Karpas-422 (cell line): ENCODE measurements around the gene LPAR1. TPM values are rescaled to one million over a fixed set of nuclear protein-coding genes. Genes with fewer than 3 reads are reported as not detected.
"Not testable (repeated sequence)": the region's sequence is repeated elsewhere in the genome, so short reads cannot be mapped to it uniquely, and the experiment has no call there.

Experiments
- DNase-seq: peaks from one replicate; pipeline ENCODE4 v3.0.0-alpha.2; 2015
- H2AFZ ChIP-seq: fragments of 200-600 bp; sonication (generic); 2 replicates; pipeline ENCODE4 v1.6.1; 2014; ENCODE audit warnings: antibody characterized with exemption, low read length, mixed read lengths
- H3K27ac ChIP-seq: fragments of 200-600 bp; sonication (generic); 2 replicates; pipeline ENCODE4 v1.5.1; 2014; ENCODE audit warnings: mild to moderate bottlenecking, low read length, moderate library complexity
- H3K27me3 ChIP-seq: fragments of 200-600 bp; sonication (generic); 2 replicates; pipeline ENCODE4 v1.6.1; 2014; ENCODE audit warnings: low read length, mixed read lengths
- H3K36me3 ChIP-seq: fragments of 200-600 bp; sonication (generic); 2 replicates; pipeline ENCODE4 v1.6.1; 2014; ENCODE audit warnings: low read length, mixed read lengths; ENCODE audit not compliant: insufficient read depth
- H3K4me1 ChIP-seq: fragments of 200-600 bp; sonication (generic); 2 replicates; pipeline ENCODE4 v1.6.1; 2014; ENCODE audit warnings: mild to moderate bottlenecking, low read length, mixed read lengths
- H3K4me2 ChIP-seq: fragments of 200-600 bp; sonication (generic); 2 replicates; pipeline ENCODE4 v1.6.1; 2014; ENCODE audit warnings: low read length, low read depth, mild to moderate bottlenecking; ENCODE audit not compliant: poor library complexity, severe bottlenecking
- H3K4me3 ChIP-seq: fragments of 200-600 bp; sonication (generic); 2 replicates; pipeline ENCODE4 v1.5.1; 2014; ENCODE audit warnings: mild to moderate bottlenecking, antibody characterized with exemption, low read length, mixed read lengths
- H3K79me2 ChIP-seq: fragments of 200-600 bp; sonication (generic); 2 replicates; pipeline ENCODE4 v1.6.1; 2014; ENCODE audit warnings: mild to moderate bottlenecking, low read length, mixed read lengths
- H3K9ac ChIP-seq: fragments of 200-600 bp; sonication (generic); 2 replicates; pipeline ENCODE4 v1.6.0; 2014; ENCODE audit warnings: low read length
- H3K9me2 ChIP-seq: fragments of 200-600 bp; sonication (generic), shearing (Covaris generic); replicated peaks from 2 replicates; pipeline ENCODE4 v1.6.0; 2014; ENCODE audit warnings: mild to moderate bottlenecking, low read length, moderate library complexity; ENCODE audit not compliant: insufficient read depth
- H3K9me3 ChIP-seq: fragments of 300-700, 200-600 bp; sonication (generic); 2 replicates; pipeline ENCODE4 v1.6.1; 2014; ENCODE audit warnings: low read length, mixed read lengths
- H4K20me1 ChIP-seq: fragments of 200-600 bp; sonication (generic); 2 replicates; pipeline ENCODE4 v1.6.1; 2014; ENCODE audit warnings: mild to moderate bottlenecking, antibody characterized with exemption, low read length, low read depth; ENCODE audit not compliant: insufficient read depth
- total RNA-seq: library from RNA; depleted of rRNA; stranded (reverse); fragments of >200 nt; shearing (Covaris generic); gene quantifications from 2 replicates; pipeline ENCODE4 v1.2.3, GENCODE V29; 2014; ENCODE audit warnings: low replicate concordance

The LPAR1 gene
- total RNA-seq, 1 experiment from 2014 or later = not detected

- Histone ChIP-seq H3K79me2 (no peaks in the 10 kb centered on the region), H4K20me1 (no peaks in the 10 kb centered on the region), H3K9me2 (no peaks in the 10 kb centered on the region), H3K4me2 (no peak overlapping the region), H3K27me3 (no peaks in the 10 kb centered on the region), H3K27ac (no peak overlapping the region), H3K9ac (no peak overlapping the region), H3K9me3 (no peaks in the 10 kb centered on the region), H3K4me3 (no peak overlapping the region), H2AFZ (no peak overlapping the region), H3K4me1 (no peaks in the 10 kb centered on the region), H3K36me3 (no peaks in the 10 kb centered on the region)
- no peak for DNase-seq
These were observed 12.5 kb upstream of the LPAR1 start for GRCh38 chr9:111050819-111051218.

GRCh38 chr9:111047287-111047686 is 9.0 kb upstream of the LPAR1 start:
- H3K9me2 ChIP-seq, H3K4me3 ChIP-seq, H3K4me2 ChIP-seq, H3K9ac ChIP-seq, H3K9me3 ChIP-seq, H4K20me1 ChIP-seq, H3K4me1 ChIP-seq, H3K79me2 ChIP-seq, H3K36me3 ChIP-seq, H3K27me3 ChIP-seq, H3K27ac ChIP-seq, H2AFZ ChIP-seq, DNase-seq: not testable (repeated sequence)

DNA sequence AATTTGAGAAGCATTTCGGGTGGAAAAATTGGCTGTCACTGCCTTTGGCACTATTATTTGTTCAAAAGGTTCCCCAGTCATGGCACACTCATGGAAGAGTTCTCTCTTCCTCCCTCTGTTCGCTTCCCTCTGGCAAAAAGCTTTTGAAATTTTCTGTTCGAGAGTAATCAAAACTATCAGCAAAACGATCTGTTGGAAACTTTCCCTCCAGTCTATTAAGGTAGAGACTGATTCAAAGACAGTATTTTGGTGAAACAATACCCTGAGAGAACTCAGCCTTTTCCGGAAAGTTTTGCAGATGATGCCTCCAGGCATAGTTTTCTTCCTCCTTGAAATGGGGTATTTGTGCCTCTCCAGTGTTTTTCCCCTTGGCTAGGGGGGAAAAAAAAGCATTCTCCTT is 3.6 kb upstream of the LPAR1 start:
- H3K27me3 ChIP-seq = no peaks in the 10 kb centered on the region
- H3K9me2 ChIP-seq = no peaks in the 10 kb centered on the region
- no peaks in the 10 kb centered on the region for H3K79me2 ChIP-seq
- no peaks in the 10 kb centered on the region for H3K36me3 ChIP-seq
- no peaks in the 10 kb centered on the region for H3K4me1 ChIP-seq
- H3K9me3 ChIP-seq = no peaks in the 10 kb centered on the region
- no peak overlapping the region for H2AFZ ChIP-seq
- H3K4me3 ChIP-seq = no peak overlapping the region
- H3K9ac ChIP-seq = no peak overlapping the region
- H3K4me2 ChIP-seq = no peak overlapping the region
- no peak overlapping the region for H3K27ac ChIP-seq
- DNase-seq = no peak
- no peaks in the 10 kb centered on the region for H4K20me1 ChIP-seq

DNA sequence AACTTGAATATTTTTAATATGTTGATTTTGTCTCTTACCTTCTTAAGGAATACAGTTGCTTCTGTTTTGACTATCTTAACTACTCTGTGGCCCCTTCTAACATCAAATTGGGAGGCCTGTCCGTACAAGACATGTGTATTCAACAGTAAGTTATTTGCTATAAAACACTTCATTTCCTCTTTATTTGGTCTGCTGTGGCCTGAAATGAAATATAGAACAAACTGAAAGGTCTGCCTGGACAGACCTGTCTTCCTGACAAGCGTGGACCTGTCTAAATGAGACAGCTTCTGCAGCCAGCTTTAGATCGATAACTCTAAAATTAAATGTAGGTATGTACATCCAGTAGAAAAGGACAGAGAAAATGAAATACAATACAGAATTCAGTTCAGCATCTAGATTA is 2.2 kb upstream of the LPAR1 start:
- Histone ChIP-seq H3K9ac (no peak overlapping the region), H2AFZ (no peak overlapping the region), H3K4me3 (no peak overlapping the region), H3K79me2 (no peaks in the 10 kb centered on the region), H3K27ac (no peak overlapping the region), H3K4me2 (no peak overlapping the region), H3K4me1 (no peaks in the 10 kb centered on the region), H3K9me2 (no peaks in the 10 kb centered on the region), H3K36me3 (no peaks in the 10 kb centered on the region), H4K20me1 (no peaks in the 10 kb centered on the region), H3K27me3 (no peaks in the 10 kb centered on the region), H3K9me3 (no peaks in the 10 kb centered on the region)
- no peak for DNase-seq

GRCh38 chr9:111039231-111039906 is 1.1 kb upstream of the LPAR1 start:
- Histone ChIP-seq H4K20me1 (no peaks in the 10 kb centered on the region), H2AFZ (no peak overlapping the region), H3K9me3 (no peaks in the 10 kb centered on the region), H3K9ac (no peak overlapping the region), H3K27me3 (no peaks in the 10 kb centered on the region), H3K4me1 (no peaks in the 10 kb centered on the region), H3K4me2 (no peak overlapping the region), H3K4me3 (no peak overlapping the region), H3K9me2 (no peaks in the 10 kb centered on the region), H3K36me3 (no peaks in the 10 kb centered on the region), H3K79me2 (no peaks in the 10 kb centered on the region), H3K27ac (no peak overlapping the region)
- no peak for DNase-seq

GRCh38 chr9:111037708-111038330 is 451 bp downstream of the LPAR1 start:
- no peak overlapping the region for H3K4me2 ChIP-seq

DNA sequence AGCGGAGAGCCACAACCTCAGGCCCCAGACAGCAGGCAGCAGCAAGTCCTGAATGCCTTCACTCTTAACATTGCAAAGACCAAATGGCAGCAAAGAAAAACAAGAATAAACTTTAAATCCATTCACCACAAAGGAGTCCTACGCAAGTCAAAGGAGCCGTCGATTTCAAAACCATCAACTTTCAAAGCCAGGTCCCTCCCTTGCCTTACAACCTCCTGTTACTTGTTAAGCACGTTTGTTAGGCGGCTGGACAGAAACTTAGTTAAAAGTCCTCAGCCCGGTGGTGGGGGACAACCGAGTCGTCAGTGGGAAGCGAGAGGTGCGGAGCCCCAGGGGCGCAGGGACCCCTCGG is 938 bp downstream of the LPAR1 start:
- Histone ChIP-seq H3K27ac (no peak overlapping the region), H3K4me2 (no peak overlapping the region), H3K4me3 (no peak overlapping the region), H3K79me2 (no peaks in the 10 kb centered on the region), H2AFZ (no peak overlapping the region), H3K9ac (no peak overlapping the region), H3K36me3 (no peaks in the 10 kb centered on the region), H4K20me1 (no peaks in the 10 kb centered on the region), H3K9me3 (no peaks in the 10 kb centered on the region), H3K27me3 (no peaks in the 10 kb centered on the region), H3K9me2 (no peaks in the 10 kb centered on the region), H3K4me1 (no peaks in the 10 kb centered on the region)
- no peak for DNase-seq

More at GRCh38 chr9:111037708-111038330, 451 bp downstream of the LPAR1 start:
- no peak for DNase-seq
- Histone ChIP-seq H3K79me2 (no peaks in the 10 kb centered on the region), H3K4me3 (no peak overlapping the region), H3K27ac (no peak overlapping the region), H3K9me3 (no peaks in the 10 kb centered on the region), H3K9me2 (no peaks in the 10 kb centered on the region), H3K36me3 (no peaks in the 10 kb centered on the region), H2AFZ (no peak overlapping the region), H4K20me1 (no peaks in the 10 kb centered on the region), H3K27me3 (no peaks in the 10 kb centered on the region), H3K9ac (no peak overlapping the region), H3K4me1 (no peaks in the 10 kb centered on the region)

GRCh38 chr9:111036946-111037345 is 1.3 kb downstream of the LPAR1 start:
- H3K4me3 ChIP-seq = no peak overlapping the region
- no peaks in the 10 kb centered on the region for H3K79me2 ChIP-seq
- no peak overlapping the region for H3K27ac ChIP-seq
- H3K4me1 ChIP-seq = no peaks in the 10 kb centered on the region
- no peak overlapping the region for H3K4me2 ChIP-seq
- no peak for DNase-seq
- no peaks in the 10 kb centered on the region for H3K36me3 ChIP-seq
- H3K27me3 ChIP-seq = no peaks in the 10 kb centered on the region
- no peak overlapping the region for H3K9ac ChIP-seq
- H3K9me2 ChIP-seq = no peaks in the 10 kb centered on the region
- H3K9me3 ChIP-seq = no peaks in the 10 kb centered on the region
- no peaks in the 10 kb centered on the region for H4K20me1 ChIP-seq
- no peak overlapping the region for H2AFZ ChIP-seq
